Stimulated activated CD8-positive, alpha-beta memory T cell treated with anti-CD3 and anti-CD28 coated beads, Interleukin-15, amount 100 ng/mL, for 4 hours (primary cell): Measurements from ENCODE around the gene AARS2.
A peak's percentile ranks its signal among the peaks of the same experiment; 100 is the strongest.

Experiments used
- DNase-seq, 2 donors: peaks; one replicate each; pipeline ENCODE4 v3.0.0-alpha.2; 2020; ENCODE audit warnings: low read depth in 2 of 2

The AARS2 gene

DNA sequence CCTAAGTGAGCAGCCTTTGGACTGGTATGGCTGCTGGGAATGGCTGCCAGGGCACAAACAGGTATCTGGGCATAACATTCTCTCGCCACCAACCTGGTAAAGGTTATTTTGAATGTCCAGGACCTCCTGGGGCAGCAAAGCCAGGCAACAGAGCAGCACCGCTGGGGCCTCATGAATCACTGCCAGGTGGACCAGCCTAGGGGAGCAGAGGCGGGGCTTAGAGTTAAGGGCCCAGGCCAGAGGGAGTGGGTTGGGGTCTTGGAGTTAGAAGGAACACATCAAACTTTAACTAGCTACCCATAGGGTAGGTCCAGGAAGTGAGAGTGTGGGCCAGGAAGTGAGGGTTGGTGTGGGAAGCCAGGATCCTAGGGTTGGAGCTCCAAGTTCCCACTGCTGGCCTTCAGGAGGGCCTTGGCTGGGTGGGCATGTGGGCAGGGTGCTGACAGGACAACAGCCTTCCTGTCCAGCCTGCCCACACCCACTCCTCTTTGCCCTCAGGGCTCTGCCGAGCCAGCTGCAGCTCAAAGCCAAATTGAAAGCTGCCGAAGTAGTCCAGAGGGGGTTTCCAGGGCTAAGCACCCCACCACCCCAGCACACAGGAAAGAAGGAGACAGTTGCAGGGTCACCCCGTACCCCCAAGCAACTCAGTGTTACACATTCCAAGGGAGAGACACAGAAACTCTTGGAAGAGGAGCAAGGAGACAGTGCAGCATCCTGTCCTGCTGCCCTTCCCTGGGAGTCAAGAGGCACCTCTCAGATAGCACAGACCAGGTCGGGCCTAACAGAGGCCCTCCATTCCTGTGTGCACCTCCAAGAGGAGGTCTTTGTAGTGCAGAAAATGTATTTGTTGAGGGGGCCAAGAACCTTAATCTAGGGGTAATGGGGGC is 50.4 kb downstream of the AARS2 start:
- DNase-seq = no peak

GRCh38 chr6:44261581-44261980 is 51.6 kb downstream of the AARS2 start:
- no peak for DNase-seq

GRCh38 chr6:44260451-44261297 is 52.5 kb downstream of the AARS2 start:
- DNase-seq = no peak

DNA sequence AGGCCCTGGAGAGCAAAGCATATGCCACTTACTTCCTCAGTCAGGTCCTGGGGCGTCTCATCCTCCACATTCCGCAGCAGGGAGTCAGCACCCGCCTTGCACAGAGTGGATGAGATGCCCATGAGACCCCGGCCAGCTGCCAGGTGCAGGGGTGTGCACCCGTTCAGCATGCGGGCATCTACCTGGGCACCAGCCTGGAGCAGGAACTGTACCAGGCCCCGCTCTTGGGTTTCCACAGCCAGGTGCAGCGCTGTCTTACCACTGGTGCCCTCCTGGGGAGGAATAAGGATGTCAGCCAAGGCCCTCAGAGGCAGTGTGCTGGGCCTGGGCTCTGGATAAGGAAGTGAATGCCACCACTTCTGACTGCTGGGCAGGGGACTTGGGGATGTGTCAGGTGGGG is 53.1 kb downstream of the AARS2 start:
- no peak for DNase-seq

- DNase-seq = no peak
Observed at GRCh38 chr6:44258921-44259320, 54.2 kb downstream of the AARS2 start.

GRCh38 chr6:44258325-44258863 is 54.8 kb downstream of the AARS2 start:
- no peak for DNase-seq

- DNase-seq = no peak
Observed at GRCh38 chr6:44257753-44258324, 55.3 kb downstream of the AARS2 start.

DNA sequence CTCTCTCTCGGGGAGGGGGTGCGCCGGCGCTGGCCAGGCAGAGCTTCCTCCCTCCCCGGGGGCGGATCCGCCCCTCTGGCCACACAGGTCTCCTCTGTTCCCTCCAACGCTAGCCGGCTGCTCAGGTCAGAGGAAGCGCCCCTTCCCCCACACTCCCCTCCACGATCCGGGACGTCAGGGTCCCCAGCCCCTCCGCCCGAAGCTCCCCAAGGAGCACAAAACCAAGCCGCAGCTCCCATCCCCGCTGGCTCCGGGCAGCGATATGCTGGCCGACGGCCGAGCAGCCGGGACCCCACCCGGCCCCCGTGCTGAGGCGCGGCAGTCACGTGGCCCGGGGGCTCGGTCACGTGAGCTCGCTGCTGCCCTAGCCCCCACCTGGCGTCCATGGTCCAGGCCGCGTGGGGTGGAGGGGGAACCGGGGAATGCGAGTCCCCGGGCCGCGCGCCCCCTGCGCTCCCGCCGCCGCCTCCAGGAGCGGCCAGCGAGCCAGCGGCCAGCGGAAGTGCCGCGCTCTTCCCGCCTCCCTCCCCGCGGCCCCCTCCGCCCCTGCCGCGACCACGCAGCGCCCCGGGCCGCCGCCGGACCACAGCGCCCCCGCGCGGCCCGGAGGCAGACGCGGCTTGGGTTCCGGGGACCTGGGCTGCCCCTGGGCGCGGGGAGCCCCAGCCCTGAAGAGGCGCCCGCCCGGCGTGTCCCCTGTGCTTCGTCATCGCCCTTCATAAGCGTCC is 56.0 kb downstream of the AARS2 start, which contains the start of gene SLC35B2:
SLC35B2 (minus strand) TSS at position 504 of the 728 bp plus-strand sequence; CDS start at position 386, 118 bp downstream.
- peak; percentile 17 to 45 for DNase-seq

- DNase-seq = no peak
Observed at GRCh38 chr6:44256775-44257024, 56.4 kb downstream of the AARS2 start.

- no peak for DNase-seq
Observed at GRCh38 chr6:44255871-44256774, 57.0 kb downstream of the AARS2 start.

GRCh38 chr6:44255105-44255808 is 57.9 kb downstream of the AARS2 start:
- DNase-seq = no peak

GRCh38 chr6:44254191-44255104 is 58.7 kb downstream of the AARS2 start:
- no peak for DNase-seq

DNA sequence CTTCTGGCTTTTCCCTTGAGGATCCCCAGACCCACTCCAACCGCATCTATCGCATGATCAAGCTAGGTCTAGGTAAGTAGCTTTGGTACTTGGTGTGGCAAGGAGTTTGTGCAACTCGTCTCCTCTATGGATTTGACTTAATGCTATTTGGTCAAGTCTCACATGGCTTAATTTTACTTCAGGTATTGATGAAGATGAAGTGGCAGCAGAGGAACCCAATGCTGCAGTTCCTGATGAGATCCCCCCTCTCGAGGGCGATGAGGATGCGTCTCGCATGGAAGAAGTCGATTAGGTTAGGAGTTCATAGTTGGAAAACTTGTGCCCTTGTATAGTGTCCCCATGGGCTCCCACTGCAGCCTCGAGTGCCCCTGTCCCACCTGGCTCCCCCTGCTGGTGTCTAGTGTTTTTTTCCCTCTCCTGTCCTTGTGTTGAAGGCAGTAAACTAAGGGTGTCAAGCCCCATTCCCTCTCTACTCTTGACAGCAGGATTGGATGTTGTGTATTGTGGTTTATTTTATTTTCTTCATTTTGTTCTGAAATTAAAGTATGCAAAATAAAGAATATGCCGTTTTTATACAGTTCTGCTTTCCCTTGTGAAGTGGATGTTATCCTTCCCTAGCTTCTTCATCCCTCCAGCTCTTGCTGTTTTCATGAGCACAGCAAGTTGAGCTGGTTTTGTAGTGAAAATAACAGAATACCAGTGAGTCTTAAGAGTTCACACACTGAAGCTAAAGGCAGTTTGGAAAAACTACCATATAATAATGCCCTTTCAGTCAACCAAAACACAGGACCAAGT is 59.6 kb downstream of the AARS2 start:
- DNase-seq = peak in 1 of 2 donors; percentile 19

- no peak for DNase-seq
Observed at GRCh38 chr6:44251576-44252524, 61.3 kb downstream of the AARS2 start.

- DNase-seq = no peak
Observed at GRCh38 chr6:44250718-44251123, 62.4 kb downstream of the AARS2 start.

GRCh38 chr6:44250067-44250717 is 63.0 kb downstream of the AARS2 start:
- DNase-seq = no peak
